K562 (cell line): ENCODE measurements around the gene EHD2. TPM values are rescaled to one million over a fixed set of nuclear protein-coding genes. Genes with fewer than 3 reads are reported as not detected.
A peak's percentile ranks its signal among the peaks of the same experiment; 100 is the strongest.

Source experiments
- ARHGAP35 ChIP-seq: fragments of 450-650 bp; IDR thresholded peaks from 2 replicates; pipeline ENCODE4 v1.6.1; 2018; ENCODE audit not compliant: partially characterized antibody
- BCOR ChIP-seq: fragments of 450-650 bp; IDR thresholded peaks from 2 replicates; pipeline ENCODE4 v1.6.1; 2016
- CBFA2T3 ChIP-seq: fragments of 450-650 bp; IDR thresholded peaks from 2 replicates; pipeline ENCODE4 v1.6.1; 2017
- CEBPB ChIP-seq: fragments of 450-650 bp; IDR thresholded peaks from 2 replicates; pipeline ENCODE4 v1.6.1; 2016; ENCODE audit warnings: missing genetic modification characterization, missing compliant biosample characterization
- EP400 ChIP-seq: fragments of 450-650 bp; IDR thresholded peaks from 2 replicates; pipeline ENCODE4 v1.6.1; 2017; ENCODE audit warnings: antibody characterized with exemption, mild to moderate bottlenecking, moderate library complexity
- HBP1 ChIP-seq: fragments of 450-650 bp; formaldehyde crosslinking; IDR thresholded peaks from 2 replicates; pipeline ENCODE4 v1.4.0; 2022; ENCODE audit warnings: missing genetic modification characterization
- HDAC1 ChIP-seq, 2 experiments: fragments of 450-650 bp; IDR thresholded peaks; 2 replicates each; pipeline ENCODE4 v1.6.1; 2016 to 2017; ENCODE audit warnings: inconsistent platforms in 1 of 2, mild to moderate bottlenecking in 1 of 2, moderate library complexity in 1 of 2
- HNRNPUL1 ChIP-seq: fragments of 200-400 bp; formaldehyde crosslinking; IDR thresholded peaks from 2 replicates; pipeline ENCODE4 v1.6.1; 2017; ENCODE audit warnings: low read length
- KDM1A ChIP-seq, 2 experiments: fragments of 450-650 bp; IDR thresholded peaks; 2 replicates each; pipeline ENCODE4 v1.6.1; 2016; ENCODE audit warnings: mild to moderate bottlenecking in 2 of 2
- KDM5B ChIP-seq: fragments of 200-600 bp; sonication (generic); IDR thresholded peaks from 2 replicates; pipeline ENCODE4 v1.6.1; 2012; ENCODE audit warnings: low read depth, mild to moderate bottlenecking, moderate library complexity, low read length, control low read depth, inconsistent platforms; ENCODE audit not compliant: insufficient replicate concordance
- KLF16 ChIP-seq: IDR thresholded peaks from 2 replicates; pipeline ENCODE4 v1.6.1; 2016; ENCODE audit warnings: antibody characterized with exemption
- L3MBTL2 ChIP-seq: fragments of 450-650 bp; IDR thresholded peaks from 2 replicates; pipeline ENCODE4 v1.6.1; 2016; ENCODE audit warnings: mild to moderate bottlenecking, moderate library complexity
- NFIC ChIP-seq: fragments of 450-650 bp; IDR thresholded peaks from 2 replicates; pipeline ENCODE4 v1.6.1; 2017; ENCODE audit warnings: mild to moderate bottlenecking, inconsistent platforms
- OTX1 ChIP-seq: fragments of 450-650 bp; formaldehyde crosslinking; IDR thresholded peaks from 2 replicates; pipeline ENCODE4 v1.4.0; 2022; ENCODE audit warnings: mild to moderate bottlenecking
- SMARCA4 ChIP-seq: fragments of 450-650 bp; IDR thresholded peaks from 2 replicates; pipeline ENCODE4 v1.6.1; 2016
- SMARCE1 ChIP-seq: fragments of 450-650 bp; IDR thresholded peaks from 2 replicates; pipeline ENCODE4 v1.7.1; 2016; ENCODE audit warnings: mild to moderate bottlenecking
- STAT5A ChIP-seq: IDR thresholded peaks from 2 replicates; pipeline ENCODE4 v1.6.1; 2012; ENCODE audit warnings: low read length, inconsistent platforms, borderline replicate concordance
- TBL1XR1 ChIP-seq, 2 experiments: IDR thresholded peaks; 2 replicates each; pipeline ENCODE4 v1.6.1; 2012; ENCODE audit warnings: improper control_type of control experiment in 2 of 2, low read length in 2 of 2, mild to moderate bottlenecking in 1 of 2
- TEAD1 ChIP-seq, 2 experiments: fragments of 450-650 bp in 1 of 2; sonication (generic) in 1 of 2; formaldehyde crosslinking; IDR thresholded peaks; 2 replicates each; pipeline versions ENCODE4 v1.4.0 to v1.8.0; 2020 to 2022; ENCODE audit warnings: mild to moderate bottlenecking in 2 of 2, missing genetic modification reagents in 1 of 2
- TFAP4 ChIP-seq: sonication (generic); formaldehyde crosslinking; IDR thresholded peaks from 2 replicates; pipeline ENCODE4 v1.8.0; 2022; ENCODE audit warnings: missing genetic modification reagents, mild to moderate bottlenecking, moderate library complexity, borderline replicate concordance
- ZBTB2 ChIP-seq: fragments of 450-650 bp; IDR thresholded peaks from 2 replicates; pipeline ENCODE4 v1.6.1; 2016; ENCODE audit warnings: antibody characterized with exemption
- ZBTB43 ChIP-seq: sonication (generic); formaldehyde crosslinking; IDR thresholded peaks from 2 replicates; pipeline ENCODE4 v1.8.0; 2023; ENCODE audit warnings: mild to moderate bottlenecking, missing genetic modification reagents
- ZNF140 ChIP-seq: fragments of 250-450 bp; sonication (Bioruptor Pico); IDR thresholded peaks from 2 replicates; pipeline ENCODE4 v1.8.0; 2021; ENCODE audit warnings: moderate library complexity, mild to moderate bottlenecking, inconsistent platforms
- ZNF263 ChIP-seq: sonication (generic); formaldehyde crosslinking; IDR thresholded peaks from 2 replicates; pipeline ENCODE4 v1.8.0; 2022; ENCODE audit warnings: mild to moderate bottlenecking, missing genetic modification reagents, borderline replicate concordance
- ZNF584 ChIP-seq: fragments of 200-800 bp; sonication (Bioruptor generic); IDR thresholded peaks from 2 replicates; pipeline ENCODE4 v1.6.1; 2016; ENCODE audit warnings: low read depth, mild to moderate bottlenecking, missing genetic modification characterization, missing compliant biosample characterization
- polyA plus RNA-seq, 8 experiments: library from polyadenylated mRNA; depleted of rRNA in 4 of 8; stranded (reverse) in 5 of 8; unstranded in 3 of 8; fragments of >200 nt; fragmentation: Nextera tagmentation in 2 of 8; fragmentation: Illumina TruSeq in 1 of 8; extraction: Ambion mirVana in 2 of 8; extraction: Trizol in 1 of 8; gene quantifications; 2 replicates each; pipeline versions ENCODE4 v1.2.1 to v1.2.3, GENCODE V29; 2011 to 2014; ENCODE audit warnings: inconsistent platforms in 1 of 8, missing spikeins in 1 of 8
- total RNA-seq, 7 experiments: library from RNA; depleted of rRNA in 6 of 7; stranded (reverse); fragments of >200 nt in 6 of 7; fragmentation: Illumina TruSeq in 2 of 7; extraction: Trizol in 2 of 7; gene quantifications; 2 replicates each; pipeline versions ENCODE4 v1.2.1 to v1.2.3, GENCODE V29; 2011 to 2021; ENCODE audit warnings: low replicate concordance in 1 of 7

Gene EHD2
- total and polyA plus RNA-seq, 9 of the 15 experiments (the other 6 are each of a cell fraction or from before 2014, with no cell fraction given), result 1.7 to 32.2 (median 3.0) TPM

DNA sequence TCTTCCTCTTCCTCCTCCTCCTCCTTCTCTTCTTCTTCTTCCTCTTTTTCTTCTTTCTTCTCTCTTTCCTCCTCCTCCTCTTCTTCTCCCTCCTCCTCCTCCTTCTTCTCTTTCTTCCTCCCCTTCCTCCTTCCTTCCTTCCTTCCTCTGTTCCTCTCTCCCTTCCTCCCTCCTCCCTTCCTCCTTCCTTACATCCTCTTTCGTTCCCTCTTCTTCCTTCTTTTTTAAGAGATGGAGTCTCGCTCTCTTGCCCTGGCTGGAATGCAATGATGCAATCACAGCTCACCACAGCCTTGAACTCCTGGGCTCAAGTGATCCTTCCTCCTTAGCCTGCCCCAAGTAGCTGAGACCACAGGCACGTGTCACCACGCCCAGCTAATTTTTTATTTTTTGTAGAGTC, 13.2 kb downstream of the EHD2 start (continued):
- peak; percentile 88 for TF ChIP-seq HBP1 (CRISPR knock-in tag)
- TF ChIP-seq SMARCA4, result 0 out of 2 replicates have a peak, but pooled peaks have one; percentile 35
- peak; percentile 61; the same call in 1 of the 2 replicates for TF ChIP-seq SMARCE1
- no peak for TF ChIP-seq L3MBTL2
- no peak for TF ChIP-seq TFAP4
- 0 out of 2 replicates have a peak, but pooled peaks have one; percentile 19 for TF ChIP-seq EP400
- no peak for TF ChIP-seq HNRNPUL1
- TF ChIP-seq STAT5A, result no peak
- TF ChIP-seq KLF16, result no peak
- TF ChIP-seq HDAC1 (IDR thresholded peaks at IDR 0.05), result peak in 1 of 2 experiments; percentile 68; a peak in 1 of 4 replicates
- TF ChIP-seq ARHGAP35, result no peak
- peak; percentile 49; the same call in 1 of the 2 replicates for TF ChIP-seq ZNF263
- TF ChIP-seq KDM1A (IDR thresholded peaks at IDR 0.05), result peak; percentile 78 to 84
- peak; percentile 7; the same call in 1 of the 2 replicates for TF ChIP-seq CBFA2T3
- peak in 1 of 2 experiments; percentile 79; a peak in 1 of 4 replicates for TF ChIP-seq TEAD1 (CRISPR knock-in tag; IDR thresholded peaks at IDR 0.05)
- TF ChIP-seq ZNF140 (CRISPR knock-in tag), result no peak
- no peak for TF ChIP-seq KDM5B
- TF ChIP-seq ZBTB43 (CRISPR knock-in tag), result no peak
- TF ChIP-seq BCOR, result no peak
- TF ChIP-seq OTX1 (CRISPR knock-in tag), result 0 out of 2 replicates have a peak, but pooled peaks have one; percentile 30
- no peak for TF ChIP-seq ZNF584 (CRISPR knock-in tag)
- TF ChIP-seq TBL1XR1 (IDR thresholded peaks at IDR 0.05; ENCODE audit: low read length in 2 of 2), result no peak
- peak; percentile 74 for TF ChIP-seq CEBPB (tag)
- 0 out of 2 replicates have a peak, but pooled peaks have one; percentile 5 for TF ChIP-seq NFIC
- 0 out of 2 replicates have a peak, but pooled peaks have one; percentile 43 for TF ChIP-seq ZBTB2
